ENCODE data around the gene RNH1.

Gene RNH1

DNA sequence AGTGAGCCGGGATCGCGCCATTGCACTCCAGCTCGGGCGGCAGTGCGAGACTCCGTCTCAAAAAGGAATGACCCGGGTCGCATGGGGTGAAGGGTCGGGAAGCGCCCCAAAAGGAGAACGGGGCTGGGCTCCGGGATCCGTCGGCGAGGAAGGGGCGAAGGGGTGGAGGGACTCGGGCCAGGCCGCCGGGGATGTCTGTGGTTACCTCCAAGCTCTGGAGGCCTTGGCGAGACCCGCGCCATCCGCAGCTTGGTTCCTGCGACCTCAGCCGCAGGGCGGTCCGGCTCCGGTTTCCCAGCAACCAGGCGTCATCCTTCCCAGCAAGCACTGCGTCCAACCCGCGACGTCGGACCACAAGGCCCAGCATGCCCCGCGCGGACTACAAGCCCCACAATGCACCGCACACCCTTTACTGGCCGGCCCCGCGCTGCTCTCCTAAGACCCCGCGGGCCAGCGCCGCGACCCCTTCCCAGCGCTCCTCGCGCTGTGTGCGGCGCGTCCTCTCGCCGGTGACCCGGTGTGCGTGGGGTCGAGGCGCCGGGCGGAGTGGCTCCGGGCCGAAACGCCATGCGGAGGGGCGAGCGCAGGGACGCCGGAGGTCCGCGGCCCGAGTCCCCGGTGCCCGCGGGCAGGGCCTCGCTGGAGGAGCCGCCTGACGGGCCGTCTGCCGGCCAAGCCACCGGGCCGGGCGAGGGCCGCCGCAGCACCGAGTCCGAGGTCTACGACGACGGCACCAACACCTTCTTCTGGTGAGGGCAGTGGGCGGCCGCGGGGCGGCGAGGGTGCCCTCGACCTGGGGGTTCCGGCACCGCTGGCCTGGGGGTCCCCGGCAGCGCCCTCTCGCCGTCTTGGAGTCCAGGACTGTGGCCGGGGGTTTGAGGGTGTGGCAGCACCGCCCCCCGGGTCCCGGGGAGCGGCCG, 56.9 kb downstream of the RNH1 start, which contains the start of gene PTDSS2:
Gene PTDSS2 (plus strand): TSS at position 391 of the 920 bp plus-strand sequence. CDS start 177 bp downstream, at position 568.
- DNase-seq (ENCODE audit: low read depth) = peak; percentile 98
- peak within 1 kb of the TSS; percentile 59 for H3K4me3 ChIP-seq (ENCODE audit: low read depth, low read length)
- TF ChIP-seq, protein P1, sequence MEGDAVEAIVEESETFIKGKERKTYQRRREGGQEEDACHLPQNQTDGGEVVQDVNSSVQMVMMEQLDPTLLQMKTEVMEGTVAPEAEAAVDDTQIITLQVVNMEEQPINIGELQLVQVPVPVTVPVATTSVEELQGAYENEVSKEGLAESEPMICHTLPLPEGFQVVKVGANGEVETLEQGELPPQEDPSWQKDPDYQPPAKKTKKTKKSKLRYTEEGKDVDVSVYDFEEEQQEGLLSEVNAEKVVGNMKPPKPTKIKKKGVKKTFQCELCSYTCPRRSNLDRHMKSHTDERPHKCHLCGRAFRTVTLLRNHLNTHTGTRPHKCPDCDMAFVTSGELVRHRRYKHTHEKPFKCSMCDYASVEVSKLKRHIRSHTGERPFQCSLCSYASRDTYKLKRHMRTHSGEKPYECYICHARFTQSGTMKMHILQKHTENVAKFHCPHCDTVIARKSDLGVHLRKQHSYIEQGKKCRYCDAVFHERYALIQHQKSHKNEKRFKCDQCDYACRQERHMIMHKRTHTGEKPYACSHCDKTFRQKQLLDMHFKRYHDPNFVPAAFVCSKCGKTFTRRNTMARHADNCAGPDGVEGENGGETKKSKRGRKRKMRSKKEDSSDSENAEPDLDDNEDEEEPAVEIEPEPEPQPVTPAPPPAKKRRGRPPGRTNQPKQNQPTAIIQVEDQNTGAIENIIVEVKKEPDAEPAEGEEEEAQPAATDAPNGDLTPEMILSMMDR (IDR thresholded peaks at IDR 0.05; ENCODE audit: insufficient read depth, low read depth, low read length, missing control alignments) = no peak

DNA sequence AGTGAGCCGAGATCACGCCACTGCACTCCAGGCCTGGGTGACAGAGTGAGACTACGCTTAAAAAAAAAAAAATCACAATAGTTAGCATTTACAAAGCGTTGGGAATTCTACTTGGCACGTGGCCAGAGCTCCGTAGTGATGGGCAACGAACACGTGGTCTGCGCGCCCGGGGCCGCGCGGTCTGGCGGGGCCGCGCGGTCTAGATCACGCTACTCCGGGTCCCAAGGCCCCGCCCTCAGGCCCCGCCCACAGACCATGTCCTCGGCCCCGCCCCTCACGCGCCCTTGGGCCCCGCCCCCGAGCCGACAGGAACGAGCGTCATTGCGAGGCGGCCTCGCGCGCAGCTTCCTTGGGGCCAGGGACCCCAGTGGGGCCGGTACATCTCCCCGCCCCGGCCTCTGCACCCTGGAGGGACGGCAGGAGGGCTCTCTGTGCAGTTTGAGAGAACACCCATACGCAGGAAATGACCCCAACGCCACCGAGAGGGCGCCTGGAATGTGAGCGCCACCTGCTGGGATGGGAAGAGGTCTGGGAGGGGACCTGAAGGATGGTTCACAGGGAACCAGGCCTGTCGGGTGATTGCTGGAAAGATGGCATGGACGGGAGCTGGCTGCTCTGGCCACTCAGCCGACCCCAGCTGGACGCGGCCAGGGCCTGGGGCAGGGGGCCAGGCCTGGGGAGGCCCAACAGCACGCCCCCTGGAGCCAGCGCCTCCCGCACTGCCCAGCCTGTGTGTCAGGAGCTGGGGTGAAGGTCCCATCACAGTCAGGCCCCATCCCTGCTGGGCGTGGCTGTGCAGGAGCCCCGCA, 58.9 kb downstream of the RNH1 start:
- peak overlapping the region; percentile 80 for H3K4me3 ChIP-seq (ENCODE audit: low read depth, low read length)
- TF ChIP-seq, protein P1 (IDR thresholded peaks at IDR 0.05; ENCODE audit: insufficient read depth, low read depth, low read length, missing control alignments) = peak; percentile 82
- peak; percentile 96 for DNase-seq (ENCODE audit: low read depth)

DNA sequence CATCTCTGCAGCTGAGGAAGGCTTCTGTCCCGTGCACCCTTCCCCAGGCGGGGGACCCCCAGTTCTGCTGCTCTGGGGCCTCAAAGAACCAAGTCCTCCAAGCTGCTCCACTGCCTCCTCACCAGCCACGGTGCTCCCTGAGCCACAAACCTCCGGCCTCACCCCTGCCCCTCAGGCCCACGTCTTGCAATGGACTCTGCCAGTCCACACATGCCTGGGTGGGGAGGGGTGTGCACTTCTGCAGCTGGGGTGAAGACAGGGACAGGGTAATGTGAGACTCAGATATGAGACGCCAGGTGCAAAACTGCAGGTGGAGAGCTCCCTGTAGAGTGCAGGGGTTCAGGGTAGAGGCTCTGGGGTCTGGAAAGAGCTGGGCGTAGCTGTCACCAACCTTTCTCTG, 60.2 kb downstream of the RNH1 start:
- no peak overlapping the region for H3K4me3 ChIP-seq (ENCODE audit: low read depth, low read length)
- DNase-seq (ENCODE audit: low read depth) = no peak
- TF ChIP-seq, protein P1 (IDR thresholded peaks at IDR 0.05; ENCODE audit: insufficient read depth, low read depth, low read length, missing control alignments) = no peak

DNA sequence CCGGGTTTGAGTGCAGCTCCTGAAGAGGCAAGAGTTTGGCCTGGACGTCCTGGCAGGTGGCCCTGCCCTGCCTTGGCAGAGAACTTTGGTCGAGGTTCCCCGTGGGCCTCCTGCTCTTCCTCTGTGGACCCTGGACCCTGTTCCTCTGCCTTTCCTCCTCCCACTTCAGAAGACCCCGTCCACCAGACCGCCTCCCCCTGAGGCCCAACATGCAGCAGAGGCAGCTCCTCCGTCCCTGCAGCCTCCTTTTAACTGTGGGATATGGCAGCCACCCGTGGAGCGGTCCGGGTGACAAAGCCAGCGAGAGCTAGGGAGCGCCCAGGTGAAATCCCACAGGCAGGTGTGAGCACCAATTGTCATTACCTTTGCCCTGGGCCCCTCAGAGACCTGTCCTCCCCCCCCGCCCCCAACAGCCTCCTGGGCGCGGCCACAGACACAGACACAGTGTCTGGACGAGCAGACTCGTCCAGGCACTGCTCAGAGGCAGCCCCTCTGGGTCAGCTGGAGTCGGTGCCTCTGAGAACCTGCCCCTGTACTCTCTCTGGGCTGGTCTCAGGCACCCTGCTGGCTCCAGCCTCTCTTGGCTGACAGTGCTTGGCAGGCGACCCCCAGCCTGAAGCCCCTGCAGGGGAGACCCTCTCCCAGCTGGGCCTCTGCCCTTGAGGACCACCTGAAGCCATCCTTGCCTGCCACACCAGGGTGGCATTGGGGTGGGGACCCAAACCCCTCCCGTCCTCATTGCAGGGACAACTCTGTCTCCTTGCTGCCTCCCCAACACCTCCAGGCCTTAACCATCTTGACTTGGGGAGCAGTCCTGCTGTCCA, 61.1 kb downstream of the RNH1 start:
- no peak for DNase-seq (ENCODE audit: low read depth)
- TF ChIP-seq, protein P1 (IDR thresholded peaks at IDR 0.05; ENCODE audit: insufficient read depth, low read depth, low read length, missing control alignments) = no peak
- H3K4me3 ChIP-seq (ENCODE audit: low read depth, low read length) = no peak overlapping the region

All from GM12865 (cell line).